Measurements from ENCODE around the gene P2RX1.
"Not testable (repeated sequence)": the region's sequence is repeated elsewhere in the genome, so short reads cannot be mapped to it uniquely, and the experiment has no call there.

P2RX1 gene

DNA sequence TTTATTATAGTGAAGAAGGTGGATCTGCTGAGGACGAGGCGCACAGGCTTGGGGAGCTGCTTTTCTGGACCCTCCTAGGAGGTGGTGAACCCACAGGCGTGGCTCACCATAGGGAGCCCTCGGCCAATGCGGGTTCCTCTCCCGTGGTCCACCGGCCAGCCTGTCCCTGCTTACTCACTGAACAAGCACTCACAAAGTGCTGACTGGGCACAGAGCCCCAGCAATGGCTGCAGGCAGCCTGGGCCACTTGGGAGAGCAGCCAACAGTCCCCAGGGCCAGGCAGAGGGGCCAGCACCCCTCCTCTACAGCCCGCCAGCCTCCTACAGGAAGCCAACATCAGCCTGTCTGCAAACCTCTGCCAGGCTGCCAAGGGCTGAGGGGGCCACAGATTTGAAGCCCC, 51.1 kb downstream of the P2RX1 start:
- Histone ChIP-seq H3K4me3 (ENCODE audit: low read length) (no peak overlapping the region), H3K9me3 (ENCODE audit: insufficient read depth, low read depth, low read length) (no peaks in the 10 kb centered on the region), H3K36me3 (ENCODE audit: insufficient read depth, low read length) (peaks cover 9% of the 10 kb centered on the region), H3K4me1 (ENCODE audit: insufficient read depth, low read length) (no peaks in the 10 kb centered on the region), H3K27ac (ENCODE audit: low read depth, low read length) (no peak overlapping the region), H3K27me3 (ENCODE audit: insufficient read depth, low read length) (no peaks in the 10 kb centered on the region), H3K9ac (ENCODE audit: low read depth, low read length) (no peak overlapping the region)
- WGBS: 91% methylated on average over 8 of the region's 8 CpGs

DNA sequence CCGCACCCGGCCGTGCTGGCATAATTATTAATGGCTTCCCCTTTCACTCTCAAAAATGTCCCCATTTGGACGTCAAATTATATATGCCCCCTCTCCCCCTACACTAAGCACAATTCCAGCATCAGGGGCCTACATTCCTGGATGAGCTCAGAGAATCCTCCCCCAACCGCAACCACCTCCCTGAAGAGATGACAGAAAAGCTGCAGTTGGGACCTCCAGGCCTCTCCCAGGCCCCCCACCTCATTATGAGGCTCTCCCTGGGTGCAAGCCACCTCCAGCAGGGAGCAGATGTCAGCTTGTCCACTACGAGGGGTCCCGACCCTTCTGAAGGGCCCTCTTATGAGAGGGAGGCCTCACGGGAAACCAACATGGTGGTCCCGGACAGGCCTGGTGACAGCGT, 51.7 kb downstream of the P2RX1 start:
- H3K27ac ChIP-seq (ENCODE audit: low read depth, low read length): no peak overlapping the region
- H3K9ac ChIP-seq (ENCODE audit: low read depth, low read length): no peak overlapping the region
- no peaks in the 10 kb centered on the region for H3K27me3 ChIP-seq (ENCODE audit: insufficient read depth, low read length)
- no peak overlapping the region for H3K4me3 ChIP-seq (ENCODE audit: low read length)
- WGBS: 93% methylated on average over 10 of the region's 10 CpGs
- no peaks in the 10 kb centered on the region for H3K9me3 ChIP-seq (ENCODE audit: insufficient read depth, low read depth, low read length)
- H3K4me1 ChIP-seq (ENCODE audit: insufficient read depth, low read length): no peaks in the 10 kb centered on the region
- H3K36me3 ChIP-seq (ENCODE audit: insufficient read depth, low read length): peaks cover 9% of the 10 kb centered on the region

DNA sequence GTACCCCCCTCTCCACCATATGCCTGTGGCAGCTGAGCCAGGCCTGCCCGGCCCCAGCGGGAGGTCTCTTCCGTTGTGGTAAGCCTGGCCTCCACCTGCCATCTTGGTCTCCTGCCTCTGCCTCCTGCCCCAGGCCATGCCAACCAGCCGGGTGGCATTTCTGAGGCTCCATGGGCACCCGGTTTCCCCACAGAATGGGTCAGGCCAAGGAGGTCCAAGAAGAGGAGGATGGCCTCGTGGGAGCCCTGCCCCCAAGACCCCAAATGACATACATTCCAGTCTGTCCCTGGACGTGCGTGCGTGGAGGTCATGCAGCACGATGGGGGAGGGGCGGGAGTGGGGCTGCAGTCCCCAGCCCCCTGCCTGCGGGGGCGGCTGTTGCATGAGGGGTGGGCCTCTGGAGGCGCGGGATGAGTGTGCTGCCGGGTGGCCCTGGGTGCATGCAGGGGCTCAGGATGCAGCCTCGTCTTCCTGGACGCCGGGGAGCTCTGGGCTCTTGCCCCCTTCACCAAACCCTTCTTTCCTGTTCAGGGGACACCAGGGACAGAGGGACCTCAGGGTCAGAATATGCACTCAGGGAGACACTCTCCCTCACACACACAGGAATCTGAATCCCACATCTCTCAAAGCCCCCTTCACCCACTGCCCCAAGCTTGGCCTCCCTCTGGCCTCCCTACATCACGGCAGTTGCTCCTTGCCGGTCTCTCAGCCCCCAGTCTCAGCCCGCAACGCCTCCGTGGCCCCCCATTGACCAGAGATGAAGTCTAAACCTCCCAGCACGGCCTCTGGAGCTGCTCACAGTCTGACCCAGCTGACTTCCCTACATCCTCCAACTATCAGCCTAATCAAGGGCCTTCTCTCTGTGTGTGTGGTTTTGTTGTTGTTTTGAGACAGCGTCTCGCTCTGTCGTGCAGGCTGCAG, 54.2 kb downstream of the P2RX1 start:
- Histone ChIP-seq H3K9me3 (ENCODE audit: insufficient read depth, low read depth, low read length) (no peaks in the 10 kb centered on the region), H3K27ac (ENCODE audit: low read depth, low read length) (no peak overlapping the region), H3K9ac (ENCODE audit: low read depth, low read length) (no peak overlapping the region), H3K36me3 (ENCODE audit: insufficient read depth, low read length) (peaks cover 9% of the 10 kb centered on the region), H3K4me3 (ENCODE audit: low read length) (no peak overlapping the region), H3K4me1 (ENCODE audit: insufficient read depth, low read length) (no peaks in the 10 kb centered on the region), H3K27me3 (ENCODE audit: insufficient read depth, low read length) (no peaks in the 10 kb centered on the region)
- 93% methylated on average over 28 of the region's 28 CpGs for WGBS

DNA sequence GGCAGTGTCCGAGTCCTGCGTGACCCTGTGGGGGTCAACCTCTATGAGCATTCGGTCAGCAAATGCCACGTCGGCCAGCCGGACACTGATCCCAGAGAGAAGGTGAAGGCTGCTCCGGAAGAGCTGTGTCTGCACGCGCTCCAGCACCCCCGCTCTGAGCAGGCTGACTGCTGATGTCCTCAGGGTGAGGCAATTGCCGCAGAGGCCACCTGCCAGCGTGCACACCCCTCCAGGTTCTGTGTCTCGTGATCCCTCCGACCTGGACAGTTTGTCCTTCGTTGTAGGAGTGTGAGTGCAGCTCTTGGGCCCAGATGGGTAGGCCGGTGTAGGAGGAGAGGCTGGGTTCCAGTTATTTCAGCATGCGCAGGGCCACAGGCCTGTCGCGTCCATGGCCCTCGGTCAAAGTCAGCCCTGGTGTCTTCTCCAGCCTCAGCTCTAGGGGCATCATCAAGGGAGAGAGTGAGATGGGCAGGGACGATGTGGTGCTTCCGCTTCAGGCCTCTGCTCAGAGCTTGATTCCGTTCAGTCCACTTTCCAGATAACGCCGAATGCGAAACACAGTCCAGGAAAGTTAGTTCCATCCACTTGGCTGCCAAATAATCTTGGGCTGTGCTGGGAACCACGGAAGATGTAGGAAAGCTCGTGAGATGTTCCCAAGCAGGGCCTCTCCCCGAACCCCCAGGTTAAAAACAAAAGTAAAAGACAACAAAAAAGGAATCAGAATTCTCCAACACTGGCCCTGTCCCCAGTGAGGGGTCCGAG, 55.1 kb downstream of the P2RX1 start:
- WGBS: 92% methylated on average over 30 of the region's 30 CpGs
- Histone ChIP-seq H3K36me3 (ENCODE audit: insufficient read depth, low read length) (peaks cover 9% of the 10 kb centered on the region), H3K9ac (ENCODE audit: low read depth, low read length) (no peak overlapping the region), H3K4me1 (ENCODE audit: insufficient read depth, low read length) (no peaks in the 10 kb centered on the region), H3K9me3 (ENCODE audit: insufficient read depth, low read depth, low read length) (no peaks in the 10 kb centered on the region), H3K4me3 (ENCODE audit: low read length) (no peak overlapping the region), H3K27ac (ENCODE audit: low read depth, low read length) (no peak overlapping the region), H3K27me3 (ENCODE audit: insufficient read depth, low read length) (no peaks in the 10 kb centered on the region)

DNA sequence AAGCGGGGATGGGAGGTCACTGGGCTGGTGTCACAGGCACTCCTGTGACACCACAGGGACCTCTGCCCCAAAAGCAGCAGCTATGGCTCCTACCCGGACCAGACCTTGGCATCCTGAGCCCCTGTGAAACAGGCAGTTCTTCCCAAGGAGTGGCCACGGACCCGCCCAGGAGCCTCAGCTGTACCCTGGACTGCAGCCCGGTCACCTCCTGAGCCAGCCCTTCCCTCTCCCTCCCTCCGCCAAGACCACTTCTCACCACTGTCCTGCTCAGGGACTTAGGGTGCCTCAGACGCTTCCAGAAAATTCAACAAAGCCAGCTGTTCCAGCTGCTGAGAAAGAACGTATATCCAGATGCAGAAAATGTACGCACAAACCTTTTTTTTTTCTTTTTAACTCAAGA, 56.3 kb downstream of the P2RX1 start:
- WGBS: 95% methylated on average over 8 of the region's 9 CpGs
- Histone ChIP-seq H3K27me3 (ENCODE audit: insufficient read depth, low read length) (no peaks in the 10 kb centered on the region), H3K9ac (ENCODE audit: low read depth, low read length) (no peak overlapping the region), H3K9me3 (ENCODE audit: insufficient read depth, low read depth, low read length) (no peaks in the 10 kb centered on the region), H3K4me3 (ENCODE audit: low read length) (no peak overlapping the region), H3K27ac (ENCODE audit: low read depth, low read length) (no peak overlapping the region), H3K36me3 (ENCODE audit: insufficient read depth, low read length) (peaks cover 9% of the 10 kb centered on the region), H3K4me1 (ENCODE audit: insufficient read depth, low read length) (no peaks in the 10 kb centered on the region)

- H3K4me3 ChIP-seq (ENCODE audit: low read length): no peak overlapping the region
- WGBS: 85% methylated on average over 16 of the region's 16 CpGs
Measured at GRCh38 chr17:3857261-3858105, 58.8 kb downstream of the P2RX1 start.

DNA sequence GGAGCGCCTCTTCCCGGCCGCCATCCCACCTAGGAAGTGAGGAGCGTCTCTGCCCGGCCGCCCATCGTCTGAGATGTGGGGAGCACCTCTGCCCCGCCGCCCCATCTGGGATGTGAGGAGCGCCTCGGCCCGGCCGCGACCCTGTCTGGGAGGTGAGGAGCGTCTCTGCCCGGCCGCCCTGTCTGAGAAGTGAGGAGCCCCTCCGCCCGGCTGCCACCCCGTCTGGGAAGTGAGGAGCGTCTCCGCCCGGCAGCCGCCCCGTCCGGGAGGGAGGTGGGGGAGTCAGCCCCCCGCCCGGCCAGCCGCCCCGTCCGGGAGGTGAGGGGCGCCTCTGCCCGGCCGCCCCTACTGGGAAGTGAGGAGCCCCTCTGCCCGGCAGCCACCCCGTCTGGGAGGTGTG, 62.1 kb downstream of the P2RX1 start:
- WGBS: 96% methylated on average over 11 of the region's 36 CpGs
- not testable (repeated sequence) for H3K4me3 ChIP-seq (ENCODE audit: low read length); H3K9me3 ChIP-seq (ENCODE audit: insufficient read depth, low read depth, low read length); H3K36me3 ChIP-seq (ENCODE audit: insufficient read depth, low read length); H3K27me3 ChIP-seq (ENCODE audit: insufficient read depth, low read length); H3K4me1 ChIP-seq (ENCODE audit: insufficient read depth, low read length); H3K9ac ChIP-seq (ENCODE audit: low read depth, low read length); H3K27ac ChIP-seq (ENCODE audit: low read depth, low read length)

More at GRCh38 chr17:3857261-3858105, 58.8 kb downstream of the P2RX1 start:
- Histone ChIP-seq H3K4me1 (ENCODE audit: insufficient read depth, low read length) (no peaks in the 10 kb centered on the region), H3K27ac (ENCODE audit: low read depth, low read length) (no peak overlapping the region), H3K27me3 (ENCODE audit: insufficient read depth, low read length) (no peaks in the 10 kb centered on the region), H3K36me3 (ENCODE audit: insufficient read depth, low read length) (peaks cover 9% of the 10 kb centered on the region), H3K9ac (ENCODE audit: low read depth, low read length) (no peak overlapping the region), H3K9me3 (ENCODE audit: insufficient read depth, low read depth, low read length) (no peaks in the 10 kb centered on the region)

DNA sequence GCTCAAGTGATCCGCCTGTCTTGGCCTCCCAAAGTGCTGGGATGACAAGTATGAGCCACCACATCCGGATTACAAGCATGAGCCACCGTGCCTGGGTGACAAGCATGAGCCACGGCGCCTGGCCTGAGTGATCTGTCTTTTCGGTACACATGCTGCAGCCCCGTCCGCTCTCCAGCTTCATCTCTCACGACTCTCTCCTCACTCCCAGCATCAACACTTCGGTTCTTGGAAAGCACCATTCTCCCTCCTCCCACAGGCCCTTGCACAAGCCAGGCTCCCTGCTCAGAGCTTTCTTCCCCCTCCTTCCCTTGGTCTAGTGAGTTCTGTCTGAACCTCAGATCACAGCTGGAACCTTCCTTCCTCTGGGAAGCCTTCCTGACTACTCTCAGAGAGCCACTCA, 63.7 kb downstream of the P2RX1 start:
- Histone ChIP-seq H3K4me3 (ENCODE audit: low read length) (no peak overlapping the region), H3K4me1 (ENCODE audit: insufficient read depth, low read length) (no peaks in the 10 kb centered on the region), H3K27me3 (ENCODE audit: insufficient read depth, low read length) (no peaks in the 10 kb centered on the region), H3K9me3 (ENCODE audit: insufficient read depth, low read depth, low read length) (no peaks in the 10 kb centered on the region), H3K36me3 (ENCODE audit: insufficient read depth, low read length) (no peaks in the 10 kb centered on the region), H3K9ac (ENCODE audit: low read depth, low read length) (no peak overlapping the region), H3K27ac (ENCODE audit: low read depth, low read length) (no peak overlapping the region)
- WGBS: 82% methylated on average over 10 of the region's 10 CpGs

- WGBS: 89% methylated on average over 24 of the region's 24 CpGs
- no peaks in the 10 kb centered on the region for H3K9me3 ChIP-seq (ENCODE audit: insufficient read depth, low read depth, low read length)
- H3K4me3 ChIP-seq (ENCODE audit: low read length): no peak overlapping the region
- no peak overlapping the region for H3K9ac ChIP-seq (ENCODE audit: low read depth, low read length)
- no peaks in the 10 kb centered on the region for H3K4me1 ChIP-seq (ENCODE audit: insufficient read depth, low read length)
- no peak overlapping the region for H3K27ac ChIP-seq (ENCODE audit: low read depth, low read length)
- H3K36me3 ChIP-seq (ENCODE audit: insufficient read depth, low read length): no peaks in the 10 kb centered on the region
- no peaks in the 10 kb centered on the region for H3K27me3 ChIP-seq (ENCODE audit: insufficient read depth, low read length)
Measured at GRCh38 chr17:3851461-3852100, 64.7 kb downstream of the P2RX1 start.

GRCh38 chr17:3848229-3848835, 67.9 kb downstream of the P2RX1 start:
- Histone ChIP-seq H3K27ac (ENCODE audit: low read depth, low read length) (no peak overlapping the region), H3K9me3 (ENCODE audit: insufficient read depth, low read depth, low read length) (no peaks in the 10 kb centered on the region), H3K36me3 (ENCODE audit: insufficient read depth, low read length) (peaks cover 10% of the 10 kb centered on the region), H3K9ac (ENCODE audit: low read depth, low read length) (no peak overlapping the region), H3K4me3 (ENCODE audit: low read length) (no peak overlapping the region), H3K4me1 (ENCODE audit: insufficient read depth, low read length) (peaks cover 6% of the 10 kb centered on the region; the same call in 1 of the 2 replicates), H3K27me3 (ENCODE audit: insufficient read depth, low read length) (no peaks in the 10 kb centered on the region)
- 88% methylated on average over 6 of the region's 9 CpGs for WGBS
